ENCODE results near the gene CDC123.
"Not testable (repeated sequence)": the region's sequence is repeated elsewhere in the genome, so short reads cannot be mapped to it uniquely, and the experiment has no call there.

The CDC123 gene

GRCh38 chr10:12221323-12222298 lies 25.6 kb downstream of the CDC123 start:
- in situ Hi-C loops (cut with MboI; ENCODE audit: low pct_unique_long_range_greater_than_20kb, low sequenced_read_pairs), result no loop called here
- DNase-seq, result no peak

- in situ Hi-C loops (cut with MboI; ENCODE audit: low pct_unique_long_range_greater_than_20kb, low sequenced_read_pairs), result no loop called here
- no peak for DNase-seq
Measured at GRCh38 chr10:12225444-12225843, 29.5 kb downstream of the CDC123 start.

GRCh38 chr10:12226438-12226837 lies 30.4 kb downstream of the CDC123 start:
- DNase-seq; in situ Hi-C loops (cut with MboI; ENCODE audit: low pct_unique_long_range_greater_than_20kb, low sequenced_read_pairs): not testable (repeated sequence)

- DNase-seq, result no peak
- in situ Hi-C loops (cut with MboI; ENCODE audit: low pct_unique_long_range_greater_than_20kb, low sequenced_read_pairs), result no loop called here
Measured at GRCh38 chr10:12228851-12229250, 32.9 kb downstream of the CDC123 start.

GRCh38 chr10:12234687-12235086 lies 38.7 kb downstream of the CDC123 start:
- DNase-seq; in situ Hi-C loops (cut with MboI; ENCODE audit: low pct_unique_long_range_greater_than_20kb, low sequenced_read_pairs): not testable (repeated sequence)

- in situ Hi-C loops (cut with MboI; ENCODE audit: low pct_unique_long_range_greater_than_20kb, low sequenced_read_pairs), result no loop called here
Measured at GRCh38 chr10:12235116-12235694, 39.2 kb downstream of the CDC123 start.

GRCh38 chr10:12235796-12236195 lies 39.8 kb downstream of the CDC123 start:
- in situ Hi-C loops (cut with MboI; ENCODE audit: low pct_unique_long_range_greater_than_20kb, low sequenced_read_pairs), result no loop called here
- DNase-seq, result no peak

More at GRCh38 chr10:12235116-12235694, 39.2 kb downstream of the CDC123 start:
- no peak for DNase-seq

GRCh38 chr10:12237265-12238220 lies 41.6 kb downstream of the CDC123 start:
- in situ Hi-C loops (cut with MboI; ENCODE audit: low pct_unique_long_range_greater_than_20kb, low sequenced_read_pairs), result no loop called here
- no peak for DNase-seq

GRCh38 chr10:12238821-12239220 lies 42.8 kb downstream of the CDC123 start:
- in situ Hi-C loops (cut with MboI; ENCODE audit: low pct_unique_long_range_greater_than_20kb, low sequenced_read_pairs), result no loop called here
- no peak for DNase-seq

- in situ Hi-C loops (cut with MboI; ENCODE audit: low pct_unique_long_range_greater_than_20kb, low sequenced_read_pairs), result no loop called here
- DNase-seq, result peak; percentile 80
Measured at GRCh38 chr10:12241810-12242529, 46.0 kb downstream of the CDC123 start.

- in situ Hi-C loops (cut with MboI; ENCODE audit: low pct_unique_long_range_greater_than_20kb, low sequenced_read_pairs), result no loop called here
- peak; percentile 97 for DNase-seq
Measured at GRCh38 chr10:12243864-12244620, 48.1 kb downstream of the CDC123 start.

- in situ Hi-C loops (cut with MboI; ENCODE audit: low pct_unique_long_range_greater_than_20kb, low sequenced_read_pairs), result loop anchor here (25.0 kb wide), 1 partner anchor 412 kb away; no protein-coding TSS in a partner anchor
- DNase-seq, result no peak
Measured at GRCh38 chr10:12250181-12250580, 54.2 kb downstream of the CDC123 start.

- DNase-seq, result not testable (repeated sequence)
- in situ Hi-C loops (cut with MboI; ENCODE audit: low pct_unique_long_range_greater_than_20kb, low sequenced_read_pairs), result loop anchor here (25.0 kb wide), 1 partner anchor 412 kb away; no protein-coding TSS in a partner anchor
Measured at GRCh38 chr10:12250702-12251101, 54.7 kb downstream of the CDC123 start.

GRCh38 chr10:12251581-12251980 lies 55.6 kb downstream of the CDC123 start:
- no peak for DNase-seq
- in situ Hi-C loops (cut with MboI; ENCODE audit: low pct_unique_long_range_greater_than_20kb, low sequenced_read_pairs), result loop anchor here (25.0 kb wide), 1 partner anchor 411 kb away; no protein-coding TSS in a partner anchor

GRCh38 chr10:12252882-12253546 lies 57.0 kb downstream of the CDC123 start:
- in situ Hi-C loops (cut with MboI; ENCODE audit: low pct_unique_long_range_greater_than_20kb, low sequenced_read_pairs), result loop anchor here (25.0 kb wide), 1 partner anchor 409 kb away; no protein-coding TSS in a partner anchor
- peak; percentile 42 for DNase-seq

- in situ Hi-C loops (cut with MboI; ENCODE audit: low pct_unique_long_range_greater_than_20kb, low sequenced_read_pairs), result loop anchor here (25.0 kb wide), 1 partner anchor 407 kb away; no protein-coding TSS in a partner anchor
- no peak for DNase-seq
Measured at GRCh38 chr10:12255048-12255447, 59.1 kb downstream of the CDC123 start.

GRCh38 chr10:12259988-12260387 lies 64.0 kb downstream of the CDC123 start:
- in situ Hi-C loops (cut with MboI; ENCODE audit: low pct_unique_long_range_greater_than_20kb, low sequenced_read_pairs), result loop anchor here (25.0 kb wide), 1 partner anchor 402 kb away; no protein-coding TSS in a partner anchor
- DNase-seq, result no peak
